ENCODE data around the gene ATRX. TPM values are rescaled to one million over a fixed set of nuclear protein-coding genes. Genes with fewer than 3 reads are reported as not detected.

ATRX gene
- total RNA-seq, 2 experiments from 2014 or later, result 48.2 to 66.3 TPM

DNA sequence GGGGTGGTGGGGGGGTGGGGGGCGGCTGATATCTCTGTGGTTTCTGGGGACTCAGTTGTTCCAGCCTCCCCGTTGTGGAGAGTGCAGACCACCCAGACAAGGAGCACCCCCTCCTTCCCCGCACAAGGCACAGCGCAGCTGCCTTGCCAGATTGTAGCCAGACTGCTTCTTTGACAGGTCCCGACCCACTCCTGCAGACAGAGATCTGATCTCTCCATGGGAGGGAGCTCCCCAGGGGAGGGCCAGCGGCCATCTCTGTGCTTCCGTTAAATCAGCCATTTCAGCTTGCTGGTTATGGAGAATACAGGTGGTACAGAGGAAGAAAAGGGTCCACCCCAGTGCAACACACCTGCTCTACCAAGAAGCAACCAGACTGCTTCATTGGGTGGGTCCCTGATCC, 258.0 kb downstream of the ATRX start:
- Histone ChIP-seq H3K9me2 (ENCODE audit: insufficient read depth, low read length) (no peaks in the 10 kb centered on the region), H3K79me2 (ENCODE audit: insufficient read depth, low read depth, low read length) (no peaks in the 10 kb centered on the region), H3K4me3 (ENCODE audit: low read depth, low read length, poor library complexity, severe bottlenecking) (no peak overlapping the region), H3K27ac (ENCODE audit: low read depth, low read length, poor library complexity, severe bottlenecking) (no peak overlapping the region), H3K4me2 (ENCODE audit: low read length) (no peak overlapping the region), H3K9me3 (ENCODE audit: low read length) (no peaks in the 10 kb centered on the region), H2AFZ (ENCODE audit: low read length) (no peak overlapping the region), H3K4me1 (ENCODE audit: insufficient read depth, low read length, poor library complexity, severe bottlenecking) (no peaks in the 10 kb centered on the region), H4K20me1 (ENCODE audit: insufficient read depth, low read length) (no peaks in the 10 kb centered on the region), H3K36me3 (ENCODE audit: insufficient read depth, low read length) (no peaks in the 10 kb centered on the region; the same call in 1 of the 2 replicates)
- BruUV-seq (replicated peaks), result no TSS peak
- POLR2A ChIA-PET, result interaction anchor here (0.8 kb wide), 1 partner anchor 13 kb away, joined by 3 read pairs; no protein-coding TSS in a partner anchor
- TF ChIP-seq EZH2phosphoT487 (IDR thresholded peaks at IDR 0.05; ENCODE audit: borderline replicate concordance, low read depth, low read length), result no peak
- TF ChIP-seq CTCF (conservative IDR thresholded peaks at IDR 0.05; ENCODE audit: low read length), result no peak
- DNase-seq (ENCODE audit: low spot score), result no peak
- intact Hi-C loops (cut with micrococcal nuclease; ENCODE audit: unreplicated experiment), result no loop called here
- CTCF ChIA-PET (ENCODE audit: unreplicated experiment), result no interaction called here

- no peak overlapping the region for H3K4me2 ChIP-seq (ENCODE audit: low read length)
- no peak overlapping the region for H2AFZ ChIP-seq (ENCODE audit: low read length)
- ChIA-PET POLR2A (no interaction called here), CTCF (ENCODE audit: unreplicated experiment) (no interaction called here)
- no peaks in the 10 kb centered on the region for H4K20me1 ChIP-seq (ENCODE audit: insufficient read depth, low read length)
- TF ChIP-seq EZH2phosphoT487 (IDR thresholded peaks at IDR 0.05; ENCODE audit: borderline replicate concordance, low read depth, low read length) (no peak), CTCF (conservative IDR thresholded peaks at IDR 0.05; ENCODE audit: low read length) (no peak)
- peaks cover under 1% of the 10 kb centered on the region; the same call in 1 of the 2 replicates for H3K36me3 ChIP-seq (ENCODE audit: insufficient read depth, low read length)
- no peaks in the 10 kb centered on the region for H3K79me2 ChIP-seq (ENCODE audit: insufficient read depth, low read depth, low read length)
- intact Hi-C loops (cut with micrococcal nuclease; ENCODE audit: unreplicated experiment), result no loop called here
- H3K9me2 ChIP-seq (ENCODE audit: insufficient read depth, low read length), result no peaks in the 10 kb centered on the region
- H3K4me3 ChIP-seq (ENCODE audit: low read depth, low read length, poor library complexity, severe bottlenecking), result no peak overlapping the region
- no peaks in the 10 kb centered on the region for H3K9me3 ChIP-seq (ENCODE audit: low read length)
- no peak overlapping the region for H3K27ac ChIP-seq (ENCODE audit: low read depth, low read length, poor library complexity, severe bottlenecking)
- no peaks in the 10 kb centered on the region for H3K4me1 ChIP-seq (ENCODE audit: insufficient read depth, low read length, poor library complexity, severe bottlenecking)
- BruUV-seq (replicated peaks), result no TSS peak
- no peak for DNase-seq (ENCODE audit: low spot score)
Observed at GRCh38 chrX:77527233-77528001, 258.6 kb downstream of the ATRX start.

GRCh38 chrX:77519765-77520164, 266.3 kb downstream of the ATRX start:
- BruUV-seq (replicated peaks), result no TSS peak
- H3K36me3 ChIP-seq (ENCODE audit: insufficient read depth, low read length), result peaks cover 58% of the 10 kb centered on the region

More at GRCh38 chrX:77519765-77520164, 266.3 kb downstream of the ATRX start:
- DNase-seq (ENCODE audit: low spot score), result no peak
- intact Hi-C loops (cut with micrococcal nuclease; ENCODE audit: unreplicated experiment), result no loop called here
- Histone ChIP-seq H3K27ac (ENCODE audit: low read depth, low read length, poor library complexity, severe bottlenecking) (no peak overlapping the region), H3K79me2 (ENCODE audit: insufficient read depth, low read depth, low read length) (no peaks in the 10 kb centered on the region), H3K9me2 (ENCODE audit: insufficient read depth, low read length) (no peaks in the 10 kb centered on the region), H4K20me1 (ENCODE audit: insufficient read depth, low read length) (no peaks in the 10 kb centered on the region), H3K4me1 (ENCODE audit: insufficient read depth, low read length, poor library complexity, severe bottlenecking) (no peaks in the 10 kb centered on the region), H3K9me3 (ENCODE audit: low read length) (no peaks in the 10 kb centered on the region), H2AFZ (ENCODE audit: low read length) (no peak overlapping the region), H3K4me2 (ENCODE audit: low read length) (no peak overlapping the region), H3K4me3 (ENCODE audit: low read depth, low read length, poor library complexity, severe bottlenecking) (no peak overlapping the region)
- TF ChIP-seq EZH2phosphoT487 (IDR thresholded peaks at IDR 0.05; ENCODE audit: borderline replicate concordance, low read depth, low read length) (no peak), CTCF (conservative IDR thresholded peaks at IDR 0.05; ENCODE audit: low read length) (no peak)
- CTCF ChIA-PET (ENCODE audit: unreplicated experiment), result no interaction called here
- POLR2A ChIA-PET, result no interaction called here

Measured in OCI-LY7 (cell line).